Prostate gland (tissue), 2 donors: ENCODE measurements around the gene RNF167.
A peak's percentile ranks its signal among the peaks of the same experiment; 100 is the strongest.

Experiments
- CTCF ChIP-seq, 4 experiments: fragments of 200-600 bp in 2 of 4; fragments of 450-650 bp in 2 of 4; sonication (generic) in 2 of 4; IDR thresholded peaks; 1 replicate in 3 of 4; 2 replicates in 1 of 4; pipeline ENCODE4 v1.5.1; 2016 to 2019; ENCODE audit warnings: antibody characterized with exemption in 4 of 4, mild to moderate bottlenecking in 2 of 4, moderate library complexity in 2 of 4
- POLR2A ChIP-seq: fragments of 450-650 bp; IDR thresholded peaks from one replicate; pipeline ENCODE4 v1.6.1; 2016; ENCODE audit warnings: antibody characterized with exemption, mild to moderate bottlenecking
- POLR2AphosphoS5 ChIP-seq: sonication (generic); formaldehyde crosslinking; IDR thresholded peaks from one replicate; pipeline ENCODE4 v1.6.1; 2017; ENCODE audit warnings: antibody characterized with exemption

GRCh38 chr17:4967539-4968485 is 27.7 kb downstream of the RNF167 start, which contains the start of gene SPAG7:
- TF ChIP-seq CTCF (IDR thresholded peaks at IDR 0.05) (peak in 2 of 4 experiments; percentile 3 to 24), POLR2A (peak; percentile 72), POLR2AphosphoS5 (peak; percentile 91)
